ENCODE measurements around the gene PALM.

PALM gene

DNA sequence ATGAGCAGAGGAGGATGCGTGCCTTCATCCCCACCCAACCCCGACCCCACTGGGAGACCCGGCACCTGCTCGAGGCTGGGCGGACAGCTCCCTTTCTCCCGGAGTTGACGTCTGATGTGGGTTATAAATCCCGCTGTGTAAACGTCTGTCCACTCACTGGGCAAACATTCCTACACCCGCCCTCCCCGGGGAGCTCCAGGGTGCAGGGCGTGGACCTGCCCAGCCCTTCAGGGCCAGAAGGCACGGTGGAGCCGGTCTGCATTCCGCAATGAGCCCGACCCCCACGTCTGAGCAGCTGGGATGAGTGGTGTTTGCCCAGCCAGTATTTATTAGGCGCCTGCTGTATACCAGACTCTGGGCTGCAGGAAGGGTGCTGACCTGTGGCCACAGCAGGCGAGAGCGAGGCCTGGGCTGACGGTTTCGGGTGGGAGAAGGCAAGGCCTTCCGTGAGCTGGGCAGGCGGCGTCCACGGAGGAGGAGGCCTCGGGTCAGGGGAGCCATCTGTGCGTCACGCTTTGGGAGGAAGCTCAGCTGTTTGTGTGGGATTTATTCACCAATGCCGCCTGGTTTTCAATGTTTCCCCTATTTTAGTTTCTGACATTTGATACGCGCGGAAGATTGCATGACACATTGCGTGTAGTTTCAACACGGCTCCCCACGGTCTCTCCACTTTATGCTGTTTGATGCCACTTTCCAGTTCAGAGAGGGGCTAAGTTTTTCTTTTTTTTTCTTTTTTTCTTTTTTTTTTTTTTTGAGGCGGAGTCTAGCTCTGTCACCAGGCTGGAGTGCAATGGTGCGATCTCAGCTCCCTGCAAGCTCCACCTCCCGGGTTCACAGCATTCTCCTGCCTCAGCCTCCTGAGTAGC lies 44.1 kb downstream of the PALM start:
- no peak for DNase-seq (ENCODE audit: low read depth in 3 of 3)

DNA sequence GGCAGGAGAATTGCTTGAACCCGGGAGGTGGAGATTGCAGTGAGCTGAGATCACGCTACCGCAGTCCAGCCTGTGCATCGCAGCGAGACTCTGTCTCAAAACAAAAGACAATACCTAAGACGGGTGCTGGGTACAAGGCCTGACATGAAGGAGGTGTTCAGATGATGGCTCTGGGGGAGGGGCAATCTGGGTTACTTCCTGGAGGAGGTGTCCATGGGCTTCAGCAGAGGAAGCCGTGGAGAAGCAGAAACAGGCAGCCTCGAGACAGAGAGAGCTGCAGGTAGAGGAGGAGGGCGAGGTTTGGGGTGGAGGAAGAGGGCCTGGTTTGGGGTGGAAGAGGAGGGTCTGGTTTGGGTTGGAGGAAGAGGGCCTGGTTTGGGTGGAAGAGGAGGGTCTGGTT lies 45.8 kb downstream of the PALM start:
- no peak for DNase-seq (ENCODE audit: low read depth in 3 of 3)

DNA sequence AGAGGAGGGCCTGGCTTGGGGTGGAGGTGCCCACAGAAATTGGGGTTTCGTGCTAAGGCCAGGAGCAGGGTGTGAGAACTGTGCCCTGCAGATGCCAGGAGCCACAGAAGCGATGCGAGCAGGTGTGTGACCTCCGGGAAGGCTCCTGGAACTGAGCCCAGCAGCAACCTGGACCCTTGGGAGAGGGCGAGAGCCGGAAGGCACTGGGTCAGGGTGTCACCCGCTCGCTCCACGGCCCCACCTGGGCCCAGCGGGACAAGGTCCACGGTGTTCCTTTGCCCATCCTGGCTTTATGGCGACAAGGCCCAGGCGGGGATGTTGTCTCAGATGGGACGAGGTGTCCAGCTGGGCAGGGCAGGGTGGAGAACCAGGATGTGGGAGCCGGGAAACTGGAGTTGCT lies 46.3 kb downstream of the PALM start:
- DNase-seq (ENCODE audit: low read depth in 3 of 3) = no peak

DNA sequence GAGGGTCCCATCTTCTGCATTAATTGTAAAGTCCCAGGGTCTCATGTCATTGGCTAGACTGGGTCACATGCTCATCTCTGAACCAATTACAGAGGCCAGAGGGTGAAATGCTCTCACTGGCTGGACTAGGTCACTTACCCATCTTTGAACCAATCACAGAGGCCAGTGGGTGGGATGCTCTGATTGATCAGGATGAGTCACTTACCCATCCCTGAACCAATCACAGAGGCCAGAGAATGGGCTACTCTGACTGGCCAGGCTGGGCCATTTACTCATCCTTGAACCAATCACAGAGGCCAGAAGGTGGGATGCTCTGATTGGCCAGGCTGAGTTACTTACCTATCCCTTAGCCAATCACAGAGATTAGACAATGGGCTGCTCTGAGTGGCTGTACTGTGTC lies 47.5 kb downstream of the PALM start:
- peak in 2 of 3 experiments; percentile 3 to 27 for DNase-seq (ENCODE audit: low read depth in 3 of 3)

DNA sequence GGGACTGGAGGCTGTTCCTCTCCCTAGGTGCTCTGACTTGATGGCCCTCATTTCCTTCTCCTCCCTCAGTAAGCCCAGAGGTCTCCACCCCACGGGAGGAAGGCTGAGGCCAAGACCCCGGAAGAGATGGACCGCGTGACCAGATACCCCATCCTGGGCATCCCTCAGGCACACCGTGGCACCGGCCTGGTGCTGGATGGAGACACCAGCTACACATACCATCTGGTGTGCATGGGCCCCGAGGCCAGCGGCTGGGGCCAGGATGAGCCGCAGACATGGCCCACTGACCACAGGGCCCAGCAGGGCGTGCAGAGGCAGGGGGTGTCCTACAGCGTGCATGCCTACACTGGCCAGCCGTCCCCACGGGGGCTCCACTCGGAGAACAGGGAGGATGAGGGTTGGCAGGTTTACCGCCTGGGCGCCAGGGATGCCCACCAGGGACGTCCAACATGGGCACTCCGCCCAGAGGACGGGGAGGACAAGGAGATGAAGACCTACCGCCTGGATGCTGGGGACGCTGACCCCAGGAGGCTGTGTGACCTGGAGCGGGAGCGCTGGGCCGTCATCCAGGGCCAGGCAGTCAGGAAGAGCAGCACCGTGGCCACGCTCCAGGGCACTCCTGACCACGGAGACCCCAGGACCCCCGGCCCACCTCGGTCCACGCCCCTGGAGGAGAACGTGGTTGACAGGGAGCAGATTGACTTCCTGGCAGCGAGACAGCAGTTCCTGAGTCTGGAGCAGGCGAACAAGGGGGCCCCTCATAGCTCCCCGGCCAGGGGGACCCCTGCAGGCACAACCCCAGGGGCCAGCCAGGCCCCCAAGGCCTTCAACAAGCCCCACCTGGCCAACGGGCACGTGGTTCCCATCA lies 48.3 kb downstream of the PALM start:
- DNase-seq (ENCODE audit: low read depth in 3 of 3) = no peak

DNA sequence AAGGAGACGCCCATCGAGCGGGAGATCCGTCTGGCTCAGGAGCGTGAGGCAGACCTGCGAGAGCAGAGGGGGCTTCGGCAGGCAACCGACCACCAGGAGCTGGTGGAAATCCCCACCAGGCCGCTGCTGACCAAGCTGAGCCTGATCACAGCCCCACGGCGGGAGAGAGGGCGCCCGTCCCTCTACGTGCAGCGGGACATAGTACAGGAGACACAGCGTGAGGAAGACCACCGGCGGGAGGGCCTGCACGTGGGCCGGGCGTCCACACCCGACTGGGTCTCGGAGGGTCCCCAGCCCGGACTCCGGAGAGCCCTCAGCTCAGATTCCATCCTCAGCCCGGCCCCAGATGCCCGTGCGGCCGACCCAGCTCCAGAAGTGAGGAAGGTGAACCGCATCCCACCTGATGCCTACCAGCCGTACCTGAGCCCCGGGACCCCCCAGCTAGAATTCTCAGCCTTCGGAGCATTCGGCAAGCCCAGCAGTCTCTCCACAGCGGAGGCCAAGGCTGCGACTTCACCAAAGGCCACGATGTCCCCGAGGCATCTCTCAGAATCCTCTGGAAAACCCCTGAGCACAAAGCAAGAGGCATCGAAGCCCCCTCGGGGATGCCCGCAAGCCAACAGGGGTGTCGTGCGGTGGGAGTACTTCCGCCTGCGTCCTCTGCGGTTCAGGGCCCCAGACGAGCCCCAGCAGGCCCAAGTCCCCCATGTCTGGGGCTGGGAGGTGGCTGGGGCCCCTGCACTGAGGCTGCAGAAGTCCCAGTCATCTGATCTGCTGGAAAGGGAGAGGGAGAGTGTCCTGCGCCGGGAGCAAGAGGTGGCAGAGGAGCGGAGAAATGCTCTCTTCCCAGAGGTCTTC lies 49.3 kb downstream of the PALM start:
- DNase-seq (ENCODE audit: low read depth in 3 of 3) = no peak

DNA sequence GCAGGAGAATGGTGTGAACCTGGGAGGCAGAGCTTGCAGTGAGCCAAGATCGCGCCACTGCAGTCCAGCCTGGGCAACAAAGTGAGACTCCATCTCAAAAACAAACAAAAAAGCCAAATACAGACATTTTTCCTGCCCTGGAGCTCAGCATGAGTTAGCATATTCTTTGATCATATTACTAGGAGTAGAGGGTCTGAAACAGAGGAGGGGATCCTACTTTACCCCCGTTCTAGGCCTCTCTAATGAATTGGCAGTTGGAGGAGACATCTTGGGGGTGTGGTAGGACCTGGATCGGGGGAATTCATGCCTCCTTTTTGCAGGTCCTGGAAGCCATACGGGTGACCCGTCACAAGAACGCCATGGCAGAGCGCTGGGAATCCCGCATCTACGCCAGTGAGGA lies 54.4 kb downstream of the PALM start:
- no peak for DNase-seq (ENCODE audit: low read depth in 3 of 3)

DNA sequence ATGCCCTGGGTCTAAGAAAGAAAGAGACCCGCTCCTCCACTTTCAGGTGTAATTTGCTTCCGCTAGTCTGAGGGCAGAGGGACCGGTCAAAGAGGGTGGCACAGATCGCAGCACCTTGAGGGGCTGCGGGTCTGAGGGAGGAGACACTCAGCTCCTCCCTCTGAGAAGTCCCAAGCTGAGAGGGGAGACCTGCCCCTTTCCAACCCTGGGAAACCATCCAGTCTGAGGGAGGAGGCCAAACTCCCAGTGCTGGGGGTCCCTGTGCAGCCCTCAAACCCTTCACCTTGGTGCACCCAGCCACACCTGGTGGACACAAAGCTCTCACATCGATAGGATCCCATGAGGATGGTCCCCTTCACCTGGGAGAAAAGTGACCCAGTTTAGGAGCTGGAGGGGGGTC lies 55.1 kb downstream of the PALM start:
- no peak for DNase-seq (ENCODE audit: low read depth in 3 of 3)

DNA sequence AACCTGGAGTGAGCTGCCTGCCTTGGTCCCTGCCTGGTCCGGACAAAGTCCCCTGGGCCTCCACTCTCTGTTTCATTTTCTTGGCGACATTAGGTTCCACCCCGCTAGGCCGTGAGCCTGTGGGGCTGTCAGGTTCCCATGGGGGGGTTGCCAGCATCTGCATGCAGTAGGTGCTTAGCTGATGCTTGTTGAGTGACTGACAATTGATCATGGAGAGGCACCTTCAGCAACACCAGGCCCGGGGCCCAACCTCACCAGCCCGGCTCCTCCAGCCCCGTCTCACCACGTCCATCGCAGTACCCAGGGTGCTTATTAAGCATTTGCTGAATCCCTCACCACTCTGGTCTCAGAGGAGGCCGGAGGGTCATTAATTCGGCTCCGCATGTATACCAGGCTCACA lies 55.6 kb downstream of the PALM start:
- no peak for DNase-seq (ENCODE audit: low read depth in 3 of 3)

DNA sequence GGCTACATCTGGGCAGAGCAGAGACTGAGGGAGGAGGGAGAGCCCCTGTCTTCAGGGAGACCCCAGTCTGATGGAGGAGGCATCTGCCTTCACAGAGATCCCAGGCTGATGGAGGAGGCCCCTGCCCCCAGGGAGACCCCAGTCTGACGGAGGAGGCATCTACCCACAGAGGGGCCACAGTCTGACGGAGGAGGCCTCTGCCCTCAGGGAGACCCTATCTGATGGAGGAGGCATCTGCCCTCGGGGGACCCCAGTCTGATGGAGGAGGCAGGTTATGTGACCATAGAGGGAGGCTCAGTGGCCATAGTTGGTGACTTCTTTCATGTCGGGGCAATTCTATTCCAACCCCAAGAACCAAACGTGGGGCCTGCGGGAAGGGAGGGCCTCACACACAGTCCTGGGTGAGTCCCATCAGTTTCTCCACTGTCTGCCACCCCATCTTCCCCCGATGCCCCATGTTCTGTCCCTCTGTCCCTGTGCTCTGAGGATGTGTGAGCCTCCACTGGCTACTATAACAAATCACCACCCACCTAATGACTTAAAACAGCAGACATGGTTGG lies 56.5 kb downstream of the PALM start:
- no peak for DNase-seq (ENCODE audit: low read depth in 3 of 3)

DNA sequence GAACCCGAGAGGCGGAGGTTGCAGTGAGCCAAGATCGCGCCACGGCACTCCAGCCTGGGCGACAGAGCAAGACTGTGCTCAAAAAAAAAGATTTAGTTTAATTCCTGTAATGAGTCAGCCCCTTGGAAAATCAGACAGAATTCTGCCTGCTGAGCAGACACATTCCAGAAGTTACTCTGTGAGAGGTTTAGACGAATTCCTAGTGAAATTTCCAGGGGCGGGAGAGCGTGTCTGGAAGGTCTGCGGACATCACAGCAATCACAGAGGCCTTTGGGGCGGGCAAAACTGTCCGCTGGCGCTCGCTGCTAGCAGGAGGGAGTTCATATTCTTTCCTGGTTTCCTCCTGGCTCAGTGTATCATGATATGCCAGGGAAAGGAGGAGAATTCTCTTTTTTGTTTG lies 59.7 kb downstream of the PALM start:
- DNase-seq (ENCODE audit: low read depth in 3 of 3) = no peak

DNA sequence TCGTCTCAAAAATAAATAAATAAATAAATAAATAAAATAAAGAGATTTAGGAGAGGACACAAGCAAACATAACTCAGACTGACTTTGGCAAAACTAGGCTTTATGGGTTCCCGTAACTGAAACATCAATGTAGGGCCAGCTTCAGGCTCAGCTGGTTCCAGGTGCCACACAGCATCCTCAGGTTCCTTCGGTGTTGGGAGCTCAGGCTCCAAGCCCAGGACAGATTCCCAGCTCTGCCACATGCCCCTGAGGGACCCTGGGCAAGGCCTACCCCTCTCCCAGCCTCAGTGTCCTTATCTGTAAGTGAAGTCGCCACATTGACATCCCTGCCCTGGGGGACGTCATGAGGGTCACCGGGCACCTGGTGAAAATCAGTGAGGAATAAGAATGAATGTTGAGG lies 60.9 kb downstream of the PALM start:
- no peak for DNase-seq (ENCODE audit: low read depth in 3 of 3)

DNA sequence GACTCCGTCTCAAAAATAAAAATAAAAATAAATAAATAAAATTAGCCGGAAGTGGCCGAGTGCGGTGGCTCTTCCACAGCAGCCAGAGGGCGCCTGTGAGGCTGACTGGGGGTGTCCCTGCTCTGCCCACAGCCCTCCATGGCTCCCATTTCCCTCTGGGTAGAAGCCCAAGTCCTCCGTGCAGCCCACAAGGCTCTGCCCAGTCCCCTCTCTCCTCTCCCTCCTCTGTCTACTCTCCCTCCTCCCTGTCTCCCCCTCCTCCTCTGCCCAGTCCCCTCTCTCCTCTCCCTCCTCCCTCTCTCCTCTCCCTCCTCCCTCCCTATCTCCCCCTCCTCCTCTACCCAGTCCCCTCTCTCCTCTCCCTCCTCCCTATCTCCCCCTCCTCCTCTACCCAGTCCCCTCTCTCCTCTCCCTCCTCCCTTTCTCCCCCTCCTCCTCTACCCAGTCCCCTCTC lies 62.6 kb downstream of the PALM start:
- peak in 1 of 3 experiments; percentile 25 for DNase-seq (ENCODE audit: low read depth in 3 of 3)

DNA sequence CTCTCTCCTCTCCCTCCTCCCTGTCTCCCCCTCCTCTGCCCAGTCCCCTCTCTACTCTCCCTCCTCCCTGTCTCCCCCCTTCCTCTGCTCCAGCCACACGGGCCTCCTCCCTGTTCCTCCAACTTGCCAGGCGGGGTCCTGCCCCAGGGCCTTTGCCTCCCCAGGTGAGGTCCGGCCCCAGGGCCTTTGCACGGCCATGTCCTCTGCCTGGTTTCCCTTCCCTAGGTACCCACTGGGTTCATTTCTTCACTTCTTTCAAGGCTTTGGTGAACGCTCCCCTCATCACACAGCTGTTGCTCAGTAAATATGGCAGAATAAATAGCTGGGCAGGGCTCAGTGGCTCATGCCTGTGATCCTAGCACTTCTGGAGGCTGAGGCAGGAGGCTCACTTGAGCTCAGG lies 63.3 kb downstream of the PALM start:
- DNase-seq (ENCODE audit: low read depth in 3 of 3) = no peak

DNA sequence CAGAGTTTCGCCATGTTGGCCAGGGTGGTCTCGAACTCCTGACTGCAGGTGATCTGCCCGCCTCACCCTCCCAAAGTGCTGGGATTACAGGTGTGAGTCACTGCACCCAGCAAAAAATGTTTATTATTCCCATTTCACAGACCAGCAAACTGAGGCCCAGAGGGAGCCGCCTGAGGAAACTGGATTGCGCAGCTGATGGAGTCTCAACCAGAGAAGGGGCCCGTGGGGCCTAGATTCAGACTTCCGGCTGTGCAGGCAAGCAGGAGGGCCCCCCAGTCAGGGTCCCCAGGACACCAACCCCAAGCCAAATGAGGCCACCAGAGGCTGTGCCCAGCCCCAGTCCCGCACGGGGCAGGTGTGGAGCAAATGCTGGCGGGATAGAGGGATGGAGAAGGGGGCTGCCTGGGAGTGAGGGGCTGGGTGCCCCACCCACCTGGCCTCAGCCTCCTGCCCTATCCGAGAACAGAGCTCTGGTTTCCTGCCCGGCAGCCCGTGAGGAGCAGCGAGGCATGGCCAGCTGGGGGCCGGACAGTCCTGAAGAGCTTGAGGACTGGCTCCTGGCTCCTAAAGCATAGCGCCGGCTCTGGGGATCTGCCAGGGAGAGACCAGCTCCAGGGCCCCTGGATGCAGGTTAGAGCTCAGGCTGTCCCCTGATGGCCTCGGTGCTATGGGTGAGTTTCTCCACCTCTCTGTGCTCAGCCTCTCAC lies 64.1 kb downstream of the PALM start:
- no peak for DNase-seq (ENCODE audit: low read depth in 3 of 3)

DNA sequence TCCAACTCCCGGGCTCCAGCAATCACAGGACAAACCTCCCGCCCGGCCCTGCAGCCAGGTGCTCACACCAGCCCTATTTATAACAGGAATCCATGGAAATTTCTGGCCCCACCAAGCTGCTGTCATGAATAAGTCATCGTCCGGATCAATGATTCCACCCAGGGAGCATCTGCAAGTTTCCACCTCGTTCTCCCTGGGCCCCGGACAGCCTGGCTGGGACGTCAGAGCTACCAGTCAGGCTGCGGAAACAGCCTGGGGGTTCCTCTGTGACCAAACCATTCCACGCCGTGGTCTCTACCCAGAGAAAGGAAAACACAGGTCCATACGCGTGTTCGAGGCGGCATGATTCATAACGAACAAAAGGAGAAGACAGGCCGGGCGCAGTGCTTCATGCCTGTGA lies 67.8 kb downstream of the PALM start:
- DNase-seq (ENCODE audit: low read depth in 3 of 3) = no peak

DNA sequence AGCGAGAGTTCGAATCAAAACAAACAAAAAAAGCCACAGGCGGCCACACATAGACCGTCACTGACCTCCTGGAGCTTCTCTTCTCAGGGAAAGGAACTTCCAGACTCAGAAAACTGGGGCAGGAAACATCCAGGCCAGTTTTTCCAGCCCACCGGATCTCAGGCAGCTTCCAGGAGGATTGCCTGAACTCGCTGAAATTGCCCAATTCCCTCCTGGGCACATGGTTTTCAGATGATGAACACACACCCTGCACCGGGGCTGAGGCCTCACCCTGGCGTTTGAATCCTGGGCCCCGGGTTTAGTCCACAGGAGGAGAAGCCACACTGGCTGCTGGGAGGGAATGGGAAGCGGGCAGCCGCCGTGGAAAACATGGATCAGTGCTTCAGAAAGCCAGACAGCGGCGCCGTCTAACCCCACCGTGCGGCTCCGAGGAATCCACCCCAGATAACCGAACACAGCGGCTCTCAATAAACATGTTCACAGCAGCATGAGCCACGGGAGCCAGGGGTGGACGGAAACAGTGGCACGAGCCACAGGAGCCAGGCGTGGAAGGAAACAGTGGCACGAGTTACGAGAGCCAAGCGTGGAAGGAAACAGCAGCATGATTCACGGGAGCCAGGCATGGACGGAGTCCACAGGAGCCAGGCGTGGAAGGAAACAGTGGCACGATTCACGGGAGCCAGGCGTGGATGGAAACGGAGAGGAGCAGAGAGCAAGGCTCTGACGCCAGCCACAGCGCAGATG lies 70.3 kb downstream of the PALM start:
- no peak for DNase-seq (ENCODE audit: low read depth in 3 of 3)

DNA sequence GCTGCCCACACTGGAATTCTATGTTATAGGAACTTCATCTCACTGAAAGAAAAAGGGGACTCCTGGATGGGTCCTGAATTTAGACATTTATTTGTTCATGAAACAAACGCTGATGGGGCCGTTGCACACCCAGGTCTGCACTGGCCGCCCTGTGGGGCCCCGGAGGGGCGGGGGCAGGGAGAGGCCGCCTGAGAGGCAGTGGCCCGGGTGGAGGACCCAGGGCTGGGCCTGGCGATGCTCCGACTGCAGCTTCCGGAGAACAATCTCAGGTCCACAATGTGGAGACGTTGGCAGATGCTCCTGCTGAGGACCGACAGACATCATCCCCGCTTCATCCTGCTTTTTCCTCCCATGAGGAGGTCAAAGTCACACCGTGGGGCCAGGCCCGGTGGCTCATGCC lies 72.2 kb downstream of the PALM start:
- DNase-seq (ENCODE audit: low read depth in 3 of 3) = no peak

DNA sequence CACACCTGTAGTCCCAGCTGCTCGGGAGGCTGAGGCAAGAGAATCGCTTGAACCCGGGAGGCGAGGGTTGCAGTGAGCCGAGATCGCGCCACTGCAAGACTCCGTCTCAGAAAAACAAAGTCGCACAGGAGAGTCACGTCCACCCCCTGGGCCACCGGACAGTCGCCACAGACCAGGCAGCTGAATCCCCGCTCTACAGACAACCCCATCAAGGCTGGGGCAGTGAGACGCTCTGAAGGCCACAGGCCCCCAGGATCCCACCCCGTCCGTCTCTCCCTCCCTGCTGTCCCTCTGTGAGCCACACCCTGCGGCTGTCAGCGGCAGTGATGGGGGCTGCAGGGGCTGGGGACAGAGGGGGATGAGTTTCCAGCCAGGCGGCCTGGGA lies 73.1 kb downstream of the PALM start:
- DNase-seq (ENCODE audit: low read depth in 3 of 3) = no peak

DNA sequence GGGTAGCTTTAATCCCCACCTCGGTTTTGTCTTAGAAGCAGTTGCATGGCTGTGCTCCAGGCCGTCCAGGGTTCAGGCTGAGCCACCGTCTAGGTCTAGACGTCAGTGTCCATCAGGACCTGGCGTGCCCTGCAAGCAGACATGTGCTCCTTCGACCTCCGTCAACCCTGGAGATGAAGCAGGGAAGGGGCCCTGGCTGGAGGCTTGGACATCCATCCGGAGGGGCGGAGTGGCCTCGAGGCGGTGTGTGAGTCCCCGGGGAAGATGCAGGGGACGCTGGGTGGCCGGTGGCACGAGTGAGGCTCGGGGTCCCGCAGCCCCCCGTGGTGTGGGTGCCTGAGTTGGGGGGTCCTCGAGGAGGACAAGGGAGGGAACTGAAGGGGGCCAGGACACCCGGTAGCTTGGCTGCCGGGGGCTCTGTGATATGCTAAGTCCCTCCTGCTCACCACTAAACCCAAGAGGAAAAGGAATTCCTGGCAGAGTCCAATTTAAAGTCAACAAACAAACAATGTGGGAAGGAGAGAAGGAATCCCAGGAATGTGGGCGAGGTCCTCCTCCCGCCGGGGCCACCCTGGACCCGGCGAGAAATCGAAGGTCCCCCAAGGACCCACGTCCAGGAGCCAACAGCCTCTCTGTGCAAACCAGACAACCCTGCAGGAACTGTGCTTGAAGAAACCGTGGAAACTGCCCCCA lies 73.6 kb downstream of the PALM start:
- no peak for DNase-seq (ENCODE audit: low read depth in 3 of 3)
